UCSD-AML1 (cell line): ENCODE results near the gene CXCL10.
"Not testable (repeated sequence)": the region's sequence is repeated elsewhere in the genome, so short reads cannot be mapped to it uniquely, and the experiment has no call there.

Experiments used
- DNase-seq: peaks from one replicate; lab custom pipeline; 2025; ENCODE audit not compliant: unreplicated experiment; lab: John Stamatoyannopoulos, UW

CXCL10 gene

DNA sequence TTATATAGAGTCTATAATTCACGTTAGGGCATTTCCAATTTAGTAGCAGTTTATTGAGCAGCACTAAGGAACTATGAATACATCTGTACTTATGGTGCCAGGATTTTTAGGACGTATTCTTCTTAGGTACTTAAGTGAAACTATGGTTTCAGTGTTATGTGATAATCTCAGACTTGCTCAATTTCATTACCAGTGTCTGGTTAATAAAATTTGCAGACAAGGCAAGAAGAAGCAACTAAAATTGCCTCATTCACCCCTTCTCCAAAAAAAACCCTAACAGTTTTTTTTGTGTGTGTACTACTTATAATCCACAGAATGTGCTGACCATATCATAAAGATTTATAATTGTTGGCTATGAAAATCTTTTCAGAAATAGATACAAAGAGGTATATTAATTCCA, 6.0 kb upstream of the CXCL10 start:
- no peak for DNase-seq

- DNase-seq, result no peak
Measured at GRCh38 chr4:76028350-76028765, 5.1 kb upstream of the CXCL10 start.

GRCh38 chr4:76024065-76024464, 768 bp upstream of the CXCL10 start:
- DNase-seq, result no peak

GRCh38 chr4:76022677-76023076, 620 bp downstream of the CXCL10 start:
- DNase-seq, result no peak

- no peak for DNase-seq
Measured at GRCh38 chr4:76022031-76022430, 1.3 kb downstream of the CXCL10 start.

DNA sequence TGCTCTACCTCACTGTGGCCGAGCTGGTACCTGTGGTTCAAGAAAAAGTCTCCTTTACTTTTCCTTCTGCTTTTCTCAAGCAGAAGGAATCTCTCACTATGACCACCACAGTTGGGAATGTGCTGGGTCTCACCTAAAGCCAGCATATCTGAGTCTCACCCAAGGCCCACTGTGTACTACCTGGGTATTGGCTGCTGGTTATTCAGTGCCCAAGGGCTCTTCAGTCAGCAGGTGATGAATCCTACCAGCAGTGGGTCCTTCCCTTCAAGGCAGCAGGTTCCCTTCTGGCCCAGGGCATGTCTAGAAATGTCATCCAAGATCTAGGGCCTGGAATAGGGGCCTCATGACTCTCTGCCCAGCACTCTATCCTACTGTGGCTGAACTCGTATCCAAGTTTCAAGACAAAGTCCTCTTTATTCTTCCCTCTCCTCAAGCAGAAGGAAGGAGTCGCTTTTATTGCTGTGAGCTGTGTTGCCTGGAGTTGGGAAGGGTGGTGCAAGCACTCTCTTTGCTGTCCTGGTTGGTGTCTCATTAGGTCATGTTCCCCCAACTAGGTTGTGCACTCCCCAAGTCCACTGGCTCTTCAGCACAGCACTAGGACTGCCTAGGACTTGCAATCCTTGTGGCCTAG, 6.1 kb downstream of the CXCL10 start:
- DNase-seq, result no peak

- DNase-seq, result no peak
Measured at GRCh38 chr4:76016393-76016792, 6.9 kb downstream of the CXCL10 start.

DNA sequence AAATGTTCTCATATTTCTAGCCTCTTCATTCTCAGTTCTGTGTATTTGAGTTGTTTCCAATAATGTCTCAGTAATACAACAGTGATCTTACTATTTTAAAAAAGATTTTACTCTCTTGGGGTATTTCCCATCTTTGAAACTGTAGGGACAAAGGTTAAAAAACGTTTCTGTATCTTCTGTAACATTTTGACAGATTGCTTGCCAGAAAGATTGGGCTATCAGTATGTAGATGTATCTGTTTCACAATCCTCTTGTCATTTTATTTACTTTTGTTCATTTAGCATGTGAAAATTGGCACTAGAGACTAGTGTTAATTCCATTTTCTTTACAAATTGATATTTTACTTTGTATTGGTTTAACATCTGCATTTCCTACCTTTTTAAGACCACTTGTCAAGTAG, 9.8 kb downstream of the CXCL10 start:
- no peak for DNase-seq

- no peak for DNase-seq
Measured at GRCh38 chr4:76012388-76012801, 10.9 kb downstream of the CXCL10 start.

DNA sequence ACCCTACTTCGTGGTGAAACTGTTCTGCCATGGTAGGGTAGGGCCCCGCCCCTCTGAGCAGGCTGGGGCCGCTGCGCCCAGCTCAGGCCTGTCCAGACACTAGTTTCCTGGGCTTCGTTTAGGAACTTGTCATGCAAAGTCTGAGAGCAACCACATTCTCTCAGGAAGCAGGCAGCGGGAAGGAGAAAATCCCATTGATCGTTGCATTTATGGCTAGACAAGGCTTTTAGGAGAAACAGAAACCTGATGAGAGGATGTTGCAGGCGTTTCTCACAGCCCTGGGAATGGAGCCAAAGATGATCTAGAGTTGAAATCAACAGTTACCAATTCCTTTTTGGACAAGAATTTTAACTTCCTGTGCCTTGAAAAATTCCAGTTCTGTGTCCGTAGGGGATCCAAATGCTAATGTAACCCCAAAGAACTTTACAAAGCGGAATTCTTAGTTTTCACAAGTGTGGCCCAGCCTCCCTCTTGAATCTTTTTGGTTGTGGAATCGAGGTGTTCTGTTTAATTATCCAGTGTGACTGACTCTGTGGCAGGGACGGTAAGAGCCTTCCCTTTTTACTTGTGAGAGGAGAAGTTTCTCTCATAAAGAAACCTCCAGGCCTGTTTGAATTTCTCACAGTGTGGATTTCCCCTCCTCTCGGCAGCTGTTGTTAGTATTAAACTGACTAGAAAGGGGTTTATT, 11.5 kb downstream of the CXCL10 start:
- DNase-seq, result no peak

DNA sequence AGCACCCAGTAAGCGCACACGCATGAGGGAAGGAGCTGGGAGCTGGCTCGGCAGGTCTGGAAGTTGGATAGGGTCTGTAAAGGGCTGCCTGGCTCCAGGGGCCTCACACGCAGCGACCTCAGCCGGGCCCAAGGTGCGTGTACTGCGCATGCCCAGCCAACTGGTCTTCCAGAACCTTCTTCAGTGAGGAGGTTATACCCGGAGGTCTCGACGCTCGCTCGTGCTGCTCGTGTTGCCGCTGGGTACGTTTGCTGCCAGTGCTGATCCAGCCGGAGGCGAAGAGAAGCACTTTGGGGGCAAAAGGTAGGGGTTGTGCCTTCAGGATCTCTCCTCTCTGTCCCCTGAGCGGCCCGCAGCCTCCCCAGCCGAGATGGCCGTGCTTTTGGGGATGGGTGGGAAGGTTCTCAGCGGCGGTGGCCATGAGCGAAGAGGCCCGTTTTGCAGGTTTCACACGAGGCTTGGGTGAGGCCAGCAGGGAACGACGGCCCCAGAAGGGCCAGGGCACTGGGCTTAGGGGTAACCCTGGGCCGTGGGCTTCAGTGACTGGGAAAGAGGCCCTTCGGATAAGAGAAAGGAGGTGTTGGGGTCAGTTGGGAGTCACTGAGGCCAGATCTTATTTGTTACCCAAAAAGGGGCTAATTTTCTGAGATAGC, 12.2 kb downstream of the CXCL10 start:
- no peak for DNase-seq

DNA sequence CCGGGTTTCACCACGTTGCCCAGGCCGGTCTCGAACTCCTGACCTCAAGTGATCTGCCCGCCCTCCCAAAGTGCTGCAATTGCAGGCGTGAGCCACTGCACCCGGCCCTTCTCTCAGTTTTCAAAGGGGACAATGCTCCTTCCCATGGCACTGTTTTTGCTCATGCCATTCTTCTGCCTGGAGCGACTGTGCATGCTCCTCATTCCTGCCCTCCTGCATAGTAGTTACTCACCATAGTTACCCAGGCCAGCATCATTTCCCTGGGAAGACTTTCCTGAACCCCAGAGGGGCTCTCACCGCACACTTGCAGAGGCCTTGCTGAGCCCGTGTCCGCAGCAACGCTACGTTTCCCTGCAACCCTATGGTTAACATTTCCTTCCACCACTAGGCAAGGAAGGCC, 12.7 kb downstream of the CXCL10 start:
- no peak for DNase-seq

DNA sequence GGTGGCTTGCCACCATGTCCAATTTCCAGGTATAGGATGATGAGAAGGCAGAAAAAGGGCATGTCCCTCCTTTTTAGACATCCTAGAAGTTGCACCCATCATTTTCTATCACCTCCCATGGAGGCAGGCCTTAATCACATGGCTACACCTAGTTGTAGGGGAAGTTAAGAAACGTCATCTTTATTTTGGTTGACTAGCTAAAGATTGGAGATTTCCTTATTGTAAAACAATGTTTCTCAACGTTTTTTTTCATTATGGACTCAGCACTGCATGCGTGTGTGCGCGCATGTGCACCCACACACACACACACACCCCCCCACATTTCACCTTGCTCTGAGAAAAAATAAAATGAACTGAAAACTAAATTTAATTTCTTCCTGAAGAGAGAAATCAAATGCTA, 14.0 kb downstream of the CXCL10 start:
- no peak for DNase-seq

- DNase-seq, result no peak
Measured at GRCh38 chr4:76007089-76007862, 16.0 kb downstream of the CXCL10 start, which contains the start of gene CXCL9. Gene CXCL9 (minus strand): TSS chr4:76007509. CDS start chr4:76007449, 60 bp downstream.

DNA sequence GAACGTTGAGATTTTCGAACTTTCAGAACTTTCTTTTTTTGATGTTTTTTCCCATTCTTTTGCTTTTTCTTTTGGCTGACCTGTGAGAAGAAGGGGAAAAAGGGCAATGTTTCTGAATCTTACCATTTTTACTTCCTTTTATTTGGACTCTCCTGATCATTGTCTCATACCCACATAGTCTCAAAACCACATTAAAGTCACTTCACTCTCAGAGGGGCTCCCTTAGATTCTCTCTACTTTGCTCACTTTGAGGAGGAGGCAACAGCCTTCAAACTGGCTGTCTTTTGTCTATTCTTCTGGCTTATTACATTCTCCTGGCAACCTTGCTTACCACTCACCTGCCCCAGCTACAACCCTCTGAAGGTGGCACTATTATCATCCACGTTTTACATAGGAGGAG, 19.7 kb downstream of the CXCL10 start:
- DNase-seq, result no peak

GRCh38 chr4:76003035-76003434, 20.3 kb downstream of the CXCL10 start:
- no peak for DNase-seq

GRCh38 chr4:76002176-76002575, 21.1 kb downstream of the CXCL10 start:
- no peak for DNase-seq

DNA sequence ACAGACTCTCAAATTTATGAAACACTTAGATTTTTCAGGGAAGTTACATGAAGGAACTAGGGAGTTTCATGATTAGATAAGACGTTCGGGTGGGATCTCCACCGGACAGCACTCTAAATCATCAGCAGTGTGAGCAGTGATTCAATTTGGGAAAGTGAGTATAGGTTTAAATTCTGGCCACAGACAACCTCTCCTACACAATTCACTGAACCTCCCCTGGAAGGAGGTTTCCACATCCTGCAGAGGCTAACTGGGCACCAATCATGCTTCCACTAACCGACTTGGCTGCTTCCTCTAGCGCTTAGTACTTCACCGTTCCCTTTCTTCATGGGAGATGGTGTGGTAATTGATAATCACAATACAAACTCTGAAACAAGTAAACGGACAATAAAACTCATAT, 21.6 kb downstream of the CXCL10 start:
- DNase-seq, result no peak

- DNase-seq, result no peak
Measured at GRCh38 chr4:76000279-76000678, 23.0 kb downstream of the CXCL10 start.

DNA sequence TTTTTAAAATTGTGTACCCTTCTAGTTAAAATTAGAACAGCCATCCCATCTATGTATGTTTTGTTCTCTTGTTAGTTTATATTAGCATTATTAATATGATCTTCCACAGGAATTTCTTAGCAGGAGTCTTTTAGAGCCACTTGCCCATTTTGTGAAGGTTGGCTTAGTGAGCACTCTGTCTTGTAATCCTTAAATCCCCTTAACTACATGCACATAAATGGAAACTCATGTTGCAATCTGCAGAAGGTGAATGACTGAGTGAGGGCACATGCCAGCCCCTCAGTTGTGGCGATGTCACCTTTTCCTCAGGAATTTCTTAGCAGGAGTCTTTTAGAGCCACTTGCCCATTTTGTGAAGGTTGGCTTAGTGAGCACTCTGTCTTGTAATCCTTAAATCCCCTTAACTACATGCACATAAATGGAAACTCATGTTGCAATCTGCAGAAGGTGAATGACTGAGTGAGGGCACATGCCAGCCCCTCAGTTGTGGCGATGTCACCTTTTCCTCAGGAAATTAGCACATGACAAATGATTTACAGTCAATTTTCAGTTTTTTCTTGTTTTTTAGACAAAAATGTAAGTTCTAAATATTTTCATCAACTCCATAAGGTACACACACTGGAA, 24.7 kb downstream of the CXCL10 start:
- DNase-seq, result not testable (repeated sequence)

- DNase-seq, result no peak
Measured at GRCh38 chr4:75997946-75998345, 25.4 kb downstream of the CXCL10 start.
